Measurements from ENCODE around the gene ANKRD23. TPM values are rescaled to one million over a fixed set of nuclear protein-coding genes. Genes with fewer than 3 reads are reported as not detected.

ANKRD23 gene
- total and polyA plus RNA-seq, 2 of the 4 experiments (the other 2 are of a cell fraction) = 0.54 to 1.5 TPM

DNA sequence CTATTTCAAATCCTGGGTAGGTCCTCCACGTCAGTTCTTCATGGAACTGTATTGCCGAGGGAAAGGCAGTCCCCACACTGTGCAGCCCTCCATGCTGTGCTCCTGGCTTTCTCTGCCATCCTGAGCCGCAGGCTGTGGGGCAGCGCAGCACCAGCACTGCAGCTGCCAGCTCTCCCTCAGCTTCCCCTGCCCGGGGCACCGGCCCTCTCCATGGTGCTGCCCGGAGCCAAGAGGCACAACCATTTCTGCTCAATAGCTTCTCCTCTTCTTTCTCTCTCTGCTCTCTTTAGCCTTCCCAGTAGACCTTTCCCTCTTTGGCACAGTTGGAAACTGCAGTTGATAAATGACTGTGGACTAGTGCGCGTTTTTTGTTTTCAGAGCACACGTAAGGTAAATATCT, 12.1 kb downstream of the ANKRD23 start:
- ChIA-PET CTCF (interaction anchor here (1.0 kb wide), 1 partner anchor 26 kb away, joined by 4 read pairs; the partner anchor contains the start of gene ANKRD39), POLR2A (ENCODE audit: unreplicated experiment) (no interaction called here)
- no peak overlapping the region for H2BK20ac ChIP-seq (ENCODE audit: low read depth, low read length)
- 100% methylated on average over 4 of the region's 10 CpGs; no CpG with 5 or more reads in 1 of the 2 experiments for WGBS, 2 experiments (ENCODE audit: extremely low coverage in 2 of 2, insufficient read length in 1 of 2)
- no peaks in the 10 kb centered on the region for H4K20me1 ChIP-seq (ENCODE audit: insufficient read depth, low read length)
- H4K8ac ChIP-seq (ENCODE audit: low read depth in 2 of 2, low read length in 2 of 2) = no peak overlapping the region
- TF ChIP-seq CEBPB (IDR thresholded peaks at IDR 0.05; ENCODE audit: low read depth, low read length) = no peak
- no peak overlapping the region for H3K18ac ChIP-seq (ENCODE audit: low read depth, low read length)
- dilution Hi-C loops (cut with HindIII; ENCODE audit: low sequenced_read_pairs, unreplicated experiment) (no loop called here), in situ Hi-C loops (cut with MboI; ENCODE audit: low sequenced_read_pairs) (no loop called here), intact Hi-C loops (cut with micrococcal nuclease) (no loop called here)
- DNase-seq (no peak), ATAC-seq (ENCODE audit: low read depth) (no peak)
- no peak overlapping the region for H3K56ac ChIP-seq (ENCODE audit: extremely low read depth, insufficient read depth, low read length)
- H3K4me1 ChIP-seq (ENCODE audit: control insufficient read depth, insufficient read depth, low read length) = peaks cover 10% of the 10 kb centered on the region; the same call in 1 of the 2 replicates
- H2BK15ac ChIP-seq (ENCODE audit: low read depth, low read length) = no peak overlapping the region
- H3K9me1 ChIP-seq (ENCODE audit: insufficient read depth, low read length) = peaks cover 11% of the 10 kb centered on the region; the same call in 1 of the 2 replicates
- no peak overlapping the region for H3K27ac ChIP-seq (ENCODE audit: insufficient read depth, low read length)
- H2AK5ac ChIP-seq (ENCODE audit: low read depth, low read length) = no peak overlapping the region
- no peaks in the 10 kb centered on the region for H3K27me3 ChIP-seq (ENCODE audit: control insufficient read depth, insufficient read depth, low read length)
- H3K23ac ChIP-seq (ENCODE audit: low read depth, low read length) = no peak overlapping the region
- H2BK5ac ChIP-seq (ENCODE audit: low read depth, low read length, poor library complexity, severe bottlenecking) = no peak overlapping the region
- BruUV-seq (replicated peaks) = no TSS peak
- 0 out of 4 replicates have a peak, but pooled peaks cover 0 to under 1% of the 10 kb centered on the region in 2 experiments for H3K79me1 ChIP-seq (ENCODE audit: low read depth in 1 of 2, low read length in 2 of 2)
- no peaks in the 10 kb centered on the region for H3K9me3 ChIP-seq (ENCODE audit: control insufficient read depth, insufficient read depth, low read length)
- H3K4me2 ChIP-seq (ENCODE audit: low read depth, low read length) = no peak overlapping the region
- H4K91ac ChIP-seq (ENCODE audit: insufficient read depth, low read depth, low read length) = no peak overlapping the region
- no peak overlapping the region for H3K4me3 ChIP-seq (ENCODE audit: insufficient read depth, low read depth, low read length)
- H2AFZ ChIP-seq (replicated peaks; ENCODE audit: low read length, poor library complexity) = no peak overlapping the region
- no peak overlapping the region for H3K14ac ChIP-seq (replicated peaks; ENCODE audit: low read depth, low read length)
- H3K4ac ChIP-seq (ENCODE audit: low read depth, low read length) = no peak overlapping the region
- H3K9ac ChIP-seq (ENCODE audit: low read depth, low read length) = no peak overlapping the region
- peaks cover 28% of the 10 kb centered on the region for H3K36me3 ChIP-seq (ENCODE audit: control insufficient read depth, insufficient read depth, low read length)
- H2AK9ac ChIP-seq (replicated peaks; ENCODE audit: low read depth, low read length, poor library complexity) = no peak overlapping the region
- H4K5ac ChIP-seq (ENCODE audit: low read depth, low read length) = no peak overlapping the region
- no peak overlapping the region for H2BK120ac ChIP-seq (ENCODE audit: low read depth, low read length)

Data from IMR-90 (cell line).